HG02678 (cell line): ENCODE measurements around the gene PTPRN2.
"Not testable (repeated sequence)": the region's sequence is repeated elsewhere in the genome, so short reads cannot be mapped to it uniquely, and the experiment has no call there.

Experiments
- ATAC-seq: cut with Tn5 transposase; IDR thresholded peaks from one replicate; pipeline ENCODE4 v1.9.1; 2021; ENCODE audit warnings: mild to moderate bottlenecking, moderate library complexity; ENCODE audit not compliant: unreplicated experiment

Gene PTPRN2

DNA sequence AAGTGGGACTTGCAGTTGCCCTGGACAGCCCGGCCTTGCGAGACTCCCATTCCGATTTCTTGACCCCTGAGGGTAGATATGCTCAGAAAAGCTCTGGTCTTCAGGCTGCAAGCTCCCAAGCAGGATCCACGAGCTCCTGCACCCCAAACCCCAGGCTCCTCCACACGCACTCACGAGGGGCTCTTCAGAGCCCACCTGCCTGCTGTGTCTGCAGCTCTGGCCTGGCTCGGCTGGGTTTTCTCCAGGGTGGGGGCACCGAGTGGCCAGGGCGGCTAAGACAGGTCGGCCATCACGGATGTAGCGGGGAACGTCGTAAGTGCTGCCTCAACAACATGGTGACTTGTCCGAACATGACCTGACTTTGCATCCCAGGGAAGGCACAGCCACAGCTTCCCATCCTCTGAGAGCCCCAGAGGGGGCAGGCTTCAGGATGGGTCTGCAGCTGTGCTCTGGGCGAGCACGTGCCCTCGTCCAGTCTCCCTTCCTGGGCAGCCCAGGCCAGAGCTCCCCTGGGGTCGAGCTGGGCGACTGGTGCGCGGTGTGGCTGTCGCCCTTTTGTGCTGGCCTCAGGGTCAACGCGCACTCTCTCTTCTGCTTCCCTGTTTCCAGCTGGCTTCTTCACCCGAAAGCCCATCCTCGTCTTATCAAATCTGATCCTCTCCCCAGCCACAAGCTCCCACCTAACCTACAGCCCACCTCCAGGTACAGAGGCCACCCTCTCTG lies 835.5 kb downstream of the PTPRN2 start:
- ATAC-seq: no peak

DNA sequence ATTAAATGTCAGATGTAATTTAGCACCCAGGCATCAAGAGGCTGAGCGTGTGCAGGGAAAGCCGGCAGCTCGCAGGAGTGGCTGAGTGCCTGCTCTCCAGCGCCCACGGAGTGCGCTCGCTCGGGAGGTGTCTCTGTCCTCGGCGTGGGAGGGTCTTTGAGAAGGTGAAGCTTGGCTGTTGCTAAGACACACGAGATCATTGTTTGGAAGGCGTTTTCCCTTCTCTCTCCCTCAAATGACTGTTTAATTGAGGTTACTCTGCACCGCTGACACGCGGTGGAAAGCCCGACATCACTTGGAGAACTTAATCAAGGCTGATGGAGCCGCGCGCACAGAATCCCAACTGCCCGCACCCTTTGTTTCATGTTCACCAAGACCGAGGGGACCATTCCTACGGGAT lies 836.2 kb downstream of the PTPRN2 start:
- no peak for ATAC-seq

DNA sequence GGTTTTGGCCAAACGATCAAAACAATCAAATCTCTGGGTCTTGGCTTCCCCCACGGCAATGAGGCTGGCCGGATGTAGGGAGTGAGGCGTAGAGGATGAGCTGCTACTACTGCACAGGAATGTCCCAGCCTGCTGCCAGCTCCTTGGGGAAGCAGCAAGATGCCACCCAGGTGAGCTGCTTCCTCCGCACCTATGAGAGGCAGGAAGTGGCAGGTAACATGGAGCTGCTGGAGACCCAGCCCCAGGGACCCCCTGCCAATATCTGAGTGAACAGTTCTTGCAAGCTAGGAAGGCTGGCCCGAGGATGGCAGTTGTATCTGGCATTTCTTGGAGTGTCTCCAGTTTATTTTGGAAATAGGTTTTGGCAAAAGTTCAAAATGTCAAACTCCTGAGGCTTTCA lies 837.3 kb downstream of the PTPRN2 start:
- ATAC-seq: no peak

DNA sequence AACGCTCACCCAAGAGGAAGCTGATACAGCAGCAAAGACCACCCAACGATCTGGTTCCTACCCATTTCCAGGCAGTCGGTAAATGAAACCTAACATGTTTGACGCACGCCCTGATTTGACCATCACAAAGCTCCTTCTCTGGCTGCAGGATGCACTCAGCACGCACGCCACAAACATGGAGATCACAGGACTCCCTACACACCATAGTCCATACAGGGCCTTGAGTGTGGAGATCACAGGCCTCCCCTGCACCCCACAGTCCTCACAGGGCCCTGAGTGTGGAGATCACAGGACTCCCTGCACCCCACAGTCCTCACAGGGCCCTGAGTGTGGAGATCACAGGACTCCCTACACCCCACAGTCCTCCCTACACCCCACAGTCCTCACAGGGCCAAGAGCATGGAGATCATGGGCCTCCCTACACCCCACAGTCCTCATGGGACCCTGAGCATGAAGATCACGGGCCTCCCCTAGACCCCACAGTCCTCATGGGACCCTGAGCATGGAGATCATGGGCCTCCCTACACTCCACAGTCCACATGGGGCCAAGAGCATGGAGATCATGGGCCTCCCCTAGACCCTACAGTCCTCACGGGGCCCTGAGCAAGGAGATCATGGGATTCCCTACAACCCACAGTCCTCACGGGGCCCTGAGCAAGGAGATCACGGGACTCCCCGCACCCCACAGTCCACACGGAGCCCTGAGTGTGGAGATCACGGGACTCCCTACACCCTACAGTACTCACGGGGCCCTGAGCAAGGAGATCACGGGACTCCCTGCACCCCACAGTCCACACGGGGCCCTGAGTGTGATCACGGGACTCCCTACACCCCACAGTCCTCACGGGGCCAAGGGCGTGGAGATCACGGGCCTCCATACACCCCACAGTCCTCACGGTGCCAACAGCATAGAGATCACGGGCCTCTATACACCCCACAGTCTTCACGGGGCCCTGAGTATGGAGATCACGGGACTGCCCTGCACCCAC lies 841.6 kb downstream of the PTPRN2 start:
- no peak for ATAC-seq

DNA sequence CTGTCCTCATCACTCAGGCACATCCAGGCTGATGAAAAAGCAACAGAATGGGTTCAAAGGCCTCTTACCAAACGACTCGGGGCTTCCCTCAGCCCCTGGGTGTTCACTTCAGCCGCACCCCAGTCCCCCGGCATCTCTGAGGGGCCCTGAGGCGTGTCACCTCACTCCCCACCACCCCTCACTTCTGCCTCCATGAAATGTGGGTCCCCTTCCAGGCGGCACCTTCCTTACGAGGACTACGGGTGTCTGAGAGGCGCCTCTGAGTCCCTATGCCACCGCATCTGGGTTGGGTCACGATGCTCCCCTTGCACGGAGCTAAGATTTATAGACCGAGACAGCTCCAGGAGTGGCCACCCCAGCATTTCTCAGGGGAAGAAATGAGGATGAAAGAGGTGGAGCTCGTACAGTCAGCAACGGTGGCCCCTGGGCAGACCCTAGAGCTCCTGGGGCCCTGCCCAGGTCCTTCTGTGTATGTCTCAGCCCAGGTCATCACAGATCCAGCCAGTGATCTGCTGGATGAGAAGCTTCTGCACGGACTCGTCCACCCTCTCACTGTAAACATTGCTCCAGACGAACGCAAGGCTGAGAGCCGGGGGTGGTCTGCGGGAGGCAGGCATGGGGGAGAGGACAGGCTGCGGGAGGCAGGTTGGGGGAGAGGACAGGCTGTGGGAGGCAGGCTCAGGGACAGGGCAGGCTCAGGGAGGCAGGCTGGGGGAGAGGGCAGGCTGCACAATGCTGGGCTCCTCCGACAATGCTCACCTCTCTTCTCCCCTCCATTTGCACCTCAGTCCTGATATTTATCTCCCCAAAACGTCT lies 842.6 kb downstream of the PTPRN2 start:
- ATAC-seq: no peak

DNA sequence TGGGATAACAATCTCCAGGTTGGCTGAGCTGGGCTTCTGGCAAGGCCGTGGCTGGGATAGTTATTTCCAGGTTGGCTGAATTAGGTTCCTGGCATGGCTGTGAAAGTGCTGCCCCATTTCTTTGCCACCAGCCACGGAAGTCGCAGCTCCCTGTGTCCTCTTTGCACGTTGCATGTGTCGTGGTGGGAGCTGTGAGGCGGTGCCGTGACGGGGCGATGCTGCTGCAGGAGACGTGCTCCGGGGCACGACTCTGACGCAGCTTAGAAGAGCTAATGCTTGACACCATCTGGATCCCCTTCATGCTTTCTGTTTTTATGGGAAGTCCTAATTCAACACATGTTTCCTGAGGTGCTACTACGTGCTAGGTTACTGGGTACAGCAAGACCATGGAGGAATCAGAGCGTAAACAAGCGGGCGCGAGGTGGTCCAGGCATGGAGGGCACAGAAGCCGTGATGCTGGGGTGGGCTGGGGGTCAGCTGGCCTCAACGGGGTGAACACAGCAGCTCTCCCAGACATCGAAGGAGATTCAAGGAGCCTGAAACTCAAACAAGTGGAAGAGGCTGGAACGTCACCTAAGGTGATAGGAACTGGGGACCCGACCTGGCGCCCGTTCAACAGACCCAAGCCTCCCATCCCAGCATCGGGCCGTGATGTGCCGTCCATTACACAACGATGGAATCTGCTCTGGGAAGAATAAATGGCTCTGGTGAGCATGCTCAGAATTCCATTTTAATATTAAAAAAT lies 843.7 kb downstream of the PTPRN2 start:
- ATAC-seq: no peak

DNA sequence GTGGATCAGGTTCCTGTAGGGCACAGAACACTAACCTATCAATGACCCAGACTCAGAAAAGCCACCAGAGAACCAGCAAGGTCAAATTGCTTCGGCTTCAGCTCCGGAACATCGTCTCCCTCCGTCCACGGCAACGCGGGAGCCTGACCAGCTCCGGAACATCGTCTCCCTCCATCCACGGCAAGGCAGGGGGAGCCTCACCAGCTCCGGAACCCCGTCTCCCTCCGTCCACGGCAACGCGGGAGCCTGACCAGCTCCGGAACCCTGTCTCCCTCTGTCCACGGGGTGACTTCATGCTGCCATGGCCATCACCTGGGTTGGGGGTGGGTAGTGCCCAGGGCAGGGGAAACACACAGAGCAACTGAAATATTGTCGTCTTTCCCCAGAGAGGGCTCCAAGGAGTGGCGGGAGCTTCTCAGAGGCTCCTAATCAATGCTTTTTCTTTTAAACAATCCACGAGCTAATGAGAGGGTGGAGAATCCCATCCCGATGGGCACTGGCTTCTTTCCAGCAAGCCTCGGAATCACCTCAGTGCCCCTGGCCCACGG lies 847.3 kb downstream of the PTPRN2 start:
- ATAC-seq: no peak

DNA sequence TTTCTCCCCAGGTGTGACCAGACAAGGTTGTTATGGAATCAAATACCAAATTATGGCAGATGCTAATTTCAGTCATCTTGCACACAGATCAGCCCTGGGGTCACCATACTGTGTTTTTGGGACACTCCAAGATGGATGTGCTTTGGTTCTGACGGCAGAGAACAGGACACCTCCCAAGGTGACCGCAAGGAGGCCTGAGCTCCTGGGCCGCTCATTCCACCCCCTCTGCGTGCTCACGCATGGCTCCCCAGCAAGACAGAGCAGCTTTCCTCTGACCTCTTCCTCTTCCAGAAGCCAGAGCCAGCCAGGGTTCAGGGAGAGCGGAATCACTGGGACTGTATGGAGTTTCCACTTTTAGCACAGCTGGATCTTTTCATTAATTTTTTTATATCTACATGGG lies 848.0 kb downstream of the PTPRN2 start:
- no peak for ATAC-seq

DNA sequence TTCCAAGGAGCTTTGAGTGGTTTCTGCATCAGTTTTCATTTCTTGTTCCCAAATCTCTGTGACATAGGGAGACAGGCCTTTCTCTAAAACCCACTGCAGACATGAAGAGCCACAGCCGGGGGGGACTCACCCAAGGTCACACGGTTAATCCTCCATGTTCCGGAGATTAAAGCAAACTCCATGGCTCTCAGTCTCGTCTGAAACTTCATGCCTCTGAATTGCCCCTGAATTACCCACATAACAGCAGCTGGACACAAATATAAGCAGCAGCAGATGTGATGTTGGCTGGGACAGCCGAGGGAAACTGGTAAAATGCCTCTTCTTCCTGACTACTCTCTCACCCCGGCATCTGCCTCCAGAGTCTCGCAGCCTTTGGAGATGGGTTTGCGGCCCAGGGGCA lies 848.6 kb downstream of the PTPRN2 start:
- no peak for ATAC-seq

DNA sequence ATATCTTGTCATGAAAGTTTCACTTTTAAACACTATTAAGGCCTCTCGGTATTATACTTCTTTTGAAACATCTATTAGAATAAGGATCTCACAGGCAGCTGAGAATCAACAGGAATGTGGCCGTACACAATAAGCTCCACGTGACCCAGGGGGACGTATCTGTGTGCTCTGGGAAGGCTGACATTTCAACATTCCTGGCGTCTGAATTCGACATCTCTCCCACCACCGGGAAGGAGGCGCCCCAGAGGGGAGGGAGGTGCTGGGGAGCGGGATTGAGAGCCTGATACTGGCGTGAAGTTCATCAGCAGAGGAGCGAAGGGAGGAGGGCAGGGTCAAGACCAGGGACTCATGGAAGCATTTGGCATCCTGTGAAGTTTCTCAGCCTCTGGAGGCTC lies 849.6 kb downstream of the PTPRN2 start:
- no peak for ATAC-seq

DNA sequence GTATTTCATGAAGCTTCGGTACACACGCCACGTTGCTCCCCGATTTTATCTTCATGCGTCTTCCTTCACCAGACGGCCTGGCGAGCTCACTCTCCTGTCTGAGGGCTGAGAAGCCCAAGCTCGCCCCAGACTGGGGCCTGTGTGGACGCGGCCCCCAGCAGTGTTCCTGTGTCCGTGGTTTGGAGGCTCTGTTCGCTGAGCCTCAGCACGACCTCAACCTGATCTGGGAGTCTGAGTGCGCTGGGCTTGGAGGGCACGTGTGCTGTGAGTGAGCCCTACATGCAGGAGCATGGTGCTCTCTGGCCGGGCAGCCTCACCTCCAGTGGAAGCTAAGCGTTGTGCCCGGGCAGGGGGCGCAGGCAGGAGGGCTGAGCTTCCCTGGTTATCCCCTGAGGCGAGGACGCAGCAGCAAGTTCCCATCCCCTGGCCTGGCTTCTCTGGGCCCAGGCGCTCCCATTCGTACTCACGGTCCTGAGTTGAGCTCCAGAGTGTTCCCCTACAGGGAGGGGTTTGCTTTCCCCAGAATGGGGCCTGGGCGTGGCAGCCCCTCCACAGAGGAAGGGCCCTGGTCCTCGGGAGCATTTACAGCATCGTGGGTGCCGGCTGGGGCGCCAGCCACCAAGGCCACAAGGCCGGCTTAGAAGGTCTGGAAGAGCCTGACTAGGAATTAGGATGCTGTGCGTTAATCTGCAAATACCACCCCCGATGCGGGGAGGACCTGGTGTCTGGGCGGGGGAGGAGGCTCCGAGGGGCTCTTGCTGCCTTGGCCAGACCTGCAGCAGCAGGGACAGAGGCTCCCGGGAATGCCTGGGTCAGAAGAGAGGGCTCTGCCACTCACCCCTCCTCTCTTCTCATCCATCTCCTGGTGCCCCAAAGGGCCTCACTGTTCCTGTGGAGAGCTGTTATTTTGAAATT lies 850.2 kb downstream of the PTPRN2 start:
- ATAC-seq: no peak

DNA sequence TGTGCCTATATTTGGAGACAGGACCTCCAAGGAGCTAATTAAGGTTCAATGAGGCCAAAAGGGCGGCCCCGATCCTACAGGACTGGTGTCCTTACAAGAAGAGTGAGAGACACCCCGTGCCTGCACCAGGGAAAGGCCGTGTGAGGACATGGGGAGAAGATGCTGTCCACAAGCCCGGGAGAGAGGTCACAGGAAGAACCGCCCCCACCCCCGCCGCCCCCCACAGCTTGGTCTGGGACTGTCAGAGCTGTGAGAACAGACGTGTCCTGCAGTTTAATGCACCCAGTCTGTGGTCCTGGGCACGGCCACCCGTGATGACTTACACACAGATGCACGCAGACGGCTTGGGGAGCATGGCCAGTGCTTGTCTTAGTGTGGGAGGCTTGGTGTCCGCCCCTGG lies 851.3 kb downstream of the PTPRN2 start:
- no peak for ATAC-seq

DNA sequence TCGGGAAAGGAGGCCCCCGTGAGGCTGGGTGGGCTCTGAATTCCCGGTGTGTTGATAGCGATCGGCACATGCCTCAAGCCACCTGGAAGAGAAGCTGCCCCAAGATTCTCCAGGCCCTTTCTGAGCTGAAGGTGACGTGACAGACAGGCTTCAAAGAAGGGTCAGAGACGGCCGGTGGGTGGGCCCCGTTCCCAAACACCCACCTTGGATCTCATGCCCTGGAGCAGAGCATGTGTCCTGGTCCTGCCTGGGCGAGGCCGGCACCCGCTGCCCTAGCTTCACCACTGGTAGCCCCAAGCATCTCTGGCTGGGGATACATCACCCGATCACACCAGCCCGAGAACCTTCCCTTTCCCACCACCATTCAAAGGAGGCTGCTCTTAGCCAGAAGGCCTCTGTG lies 851.8 kb downstream of the PTPRN2 start:
- ATAC-seq: no peak

DNA sequence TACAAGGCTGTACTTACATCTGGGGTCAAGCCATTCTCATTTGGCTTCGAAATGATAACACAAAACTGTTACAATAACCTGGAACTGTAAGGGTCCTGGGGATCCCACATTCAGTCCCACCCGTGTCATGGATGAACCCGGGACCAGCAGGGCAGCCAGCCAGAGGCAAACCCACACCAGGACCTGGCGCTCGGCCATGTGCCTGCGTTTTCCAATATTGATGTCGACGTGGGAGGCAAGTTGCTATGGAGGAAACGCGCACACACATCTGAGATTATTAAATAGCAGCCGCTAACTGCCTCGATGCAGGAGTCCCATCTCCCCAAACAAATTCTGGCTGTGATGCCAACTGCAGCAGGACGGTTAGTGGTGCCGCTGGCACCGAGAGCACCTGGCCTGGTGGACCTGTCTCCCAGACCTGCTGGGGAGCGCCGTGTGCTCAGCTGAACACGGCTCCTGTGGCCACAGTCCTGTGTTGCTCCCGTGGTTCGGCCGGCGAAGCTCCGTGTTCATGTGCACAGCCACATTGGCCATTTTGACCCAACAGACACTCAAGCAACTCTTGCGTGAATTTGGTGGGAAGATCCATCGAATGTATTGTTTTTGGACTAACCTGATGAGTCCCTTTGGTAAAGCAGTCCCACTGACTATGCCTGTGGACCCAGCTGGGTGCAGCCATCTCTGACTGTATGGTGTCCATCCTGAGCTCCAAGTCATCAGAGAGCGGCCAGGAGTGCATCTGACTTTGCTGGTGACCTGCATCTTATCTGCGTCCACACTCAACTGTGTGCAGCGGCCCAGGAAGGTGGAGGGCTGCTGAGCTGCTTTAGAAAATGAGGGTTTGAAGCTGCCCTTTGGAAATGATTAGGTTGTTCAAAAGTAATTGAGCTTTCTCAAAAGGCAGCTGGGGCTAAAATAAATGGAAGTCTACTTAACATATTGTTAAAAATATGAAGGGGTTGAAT lies 852.7 kb downstream of the PTPRN2 start:
- ATAC-seq: no peak

DNA sequence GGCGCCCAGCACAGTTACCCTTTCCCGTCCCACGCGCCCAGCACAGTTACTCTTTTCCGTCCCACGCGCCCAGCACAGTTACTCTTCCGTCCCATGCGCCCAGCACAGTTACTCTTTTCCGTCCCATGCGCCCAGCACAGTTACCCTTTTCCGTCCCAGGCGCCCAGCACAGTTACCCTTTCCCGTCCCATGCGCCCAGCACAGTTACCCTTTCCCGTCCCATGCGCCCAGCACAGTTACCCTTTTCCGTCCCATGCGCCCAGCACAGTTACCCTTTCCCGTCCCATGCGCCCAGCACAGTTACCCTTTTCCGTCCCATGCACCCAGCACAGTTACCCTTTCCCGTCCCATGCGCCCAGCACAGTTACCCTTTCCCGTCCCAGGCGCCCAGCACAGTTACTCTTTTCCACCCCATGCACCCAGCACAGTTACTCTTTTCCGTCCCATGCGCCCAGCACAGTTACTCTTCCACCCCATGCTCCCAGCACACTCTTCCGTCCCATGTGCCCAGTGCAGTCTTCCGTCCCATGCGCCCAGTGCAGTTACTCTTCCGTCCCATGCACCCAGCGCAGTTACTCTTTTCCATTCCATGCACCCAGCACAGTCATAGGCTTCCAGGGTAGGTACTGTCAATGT lies 853.7 kb downstream of the PTPRN2 start:
- not testable (repeated sequence) for ATAC-seq

DNA sequence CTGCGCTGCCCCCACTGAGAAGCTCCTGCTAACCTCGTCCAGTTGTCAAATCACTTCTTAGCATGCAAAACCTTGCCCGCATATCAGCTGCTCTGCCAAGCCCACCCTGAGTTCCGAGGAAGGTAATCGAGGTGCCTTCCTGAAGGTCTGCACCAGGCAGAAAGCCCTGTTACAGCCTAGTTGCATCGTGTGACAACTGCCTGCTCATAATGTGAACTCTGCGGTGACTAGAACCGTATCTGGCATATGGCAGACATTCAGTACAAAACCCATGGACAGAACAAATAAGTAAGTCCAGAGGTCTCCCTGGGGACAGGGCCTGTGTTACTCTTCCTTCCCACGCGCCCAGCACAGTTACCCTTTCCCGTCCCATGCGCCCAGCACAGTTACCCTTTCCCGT lies 856.5 kb downstream of the PTPRN2 start:
- no peak for ATAC-seq

DNA sequence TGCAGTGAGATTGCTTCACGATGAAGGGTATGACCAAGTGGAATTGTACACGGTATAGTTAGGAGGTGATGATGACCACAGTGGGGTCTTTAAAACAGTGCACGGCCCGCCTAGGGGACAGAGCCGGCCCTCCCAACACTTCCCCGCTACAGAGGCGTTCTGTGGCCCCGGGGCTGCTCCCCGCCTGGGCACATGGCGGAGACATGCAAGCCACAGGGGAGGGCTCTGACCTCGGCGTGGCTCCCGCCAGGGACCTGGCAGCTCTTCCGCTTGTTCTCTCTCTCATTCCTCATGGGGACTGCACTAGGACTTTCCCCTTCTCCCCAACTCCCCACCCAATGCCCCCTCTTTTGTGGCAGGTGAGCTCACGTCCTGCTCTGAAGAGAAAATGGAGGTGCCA lies 857.0 kb downstream of the PTPRN2 start:
- ATAC-seq: no peak

DNA sequence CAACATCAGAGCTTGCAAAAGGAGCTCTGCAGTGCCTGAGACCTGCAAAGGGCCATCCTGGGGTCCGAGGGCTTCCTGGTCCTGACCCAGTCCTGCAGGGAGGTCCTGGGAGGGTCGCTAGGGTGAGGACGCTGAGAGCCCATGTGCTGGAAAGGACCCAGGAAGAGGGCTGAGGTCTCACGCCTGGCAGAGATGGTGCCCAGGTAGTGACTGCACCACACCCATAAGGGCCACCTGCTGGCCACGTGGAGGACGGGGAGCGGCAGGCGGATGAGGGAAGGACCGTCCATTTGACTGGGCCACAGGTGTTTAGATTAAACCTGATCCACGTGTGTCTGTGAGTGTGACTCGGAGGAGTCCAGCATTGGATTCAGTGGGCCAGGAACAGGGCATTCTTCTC lies 858.1 kb downstream of the PTPRN2 start:
- ATAC-seq: no peak
